GM04504 (cell line): ENCODE results near the gene SRR.
"Not testable (repeated sequence)": the region's sequence is repeated elsewhere in the genome, so short reads cannot be mapped to it uniquely, and the experiment has no call there.

ENCODE experiments used
- DNase-seq: peaks from one replicate; pipeline ENCODE4 v3.0.0-alpha.2; 2012; ENCODE audit warnings: low read depth

Gene SRR

DNA sequence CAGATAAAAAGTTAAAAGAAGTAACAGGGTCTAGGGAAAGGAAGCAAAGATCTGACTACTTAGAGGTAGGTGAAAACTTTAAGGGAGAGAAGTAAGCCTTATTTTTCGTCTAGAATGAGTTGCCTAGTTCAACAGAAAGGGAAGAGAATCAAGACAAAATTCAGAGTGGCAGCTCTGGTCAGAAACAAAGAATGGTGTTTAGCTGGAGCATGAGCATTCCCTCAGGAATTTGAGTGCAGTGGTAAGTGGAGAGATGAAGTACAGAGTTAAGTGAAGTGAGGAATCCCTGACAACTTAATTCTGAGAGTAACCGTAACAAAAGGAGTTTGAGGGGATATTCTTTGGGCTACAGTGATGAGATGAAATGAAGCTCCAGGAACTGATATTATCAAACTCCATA, 11.7 kb upstream of the SRR start:
- no peak for DNase-seq

DNA sequence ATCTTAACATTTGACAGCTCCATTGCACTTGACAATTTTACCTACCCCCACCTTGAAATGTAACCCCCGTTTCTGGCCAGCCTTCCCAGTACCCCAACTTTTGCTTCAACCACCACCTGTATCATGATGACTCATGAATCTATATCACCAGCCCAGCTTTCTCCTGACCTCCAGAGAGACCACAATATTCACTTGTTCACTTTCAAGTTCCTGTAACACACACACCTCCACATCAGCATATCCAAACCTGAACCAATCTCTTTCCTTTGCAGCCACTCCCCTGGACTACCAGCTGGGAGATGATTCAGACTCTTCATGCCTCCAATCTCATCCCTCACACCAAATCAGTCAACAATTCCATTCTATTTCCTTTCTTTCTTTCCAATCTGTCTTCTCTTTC, 8.2 kb upstream of the SRR start:
- no peak for DNase-seq

DNA sequence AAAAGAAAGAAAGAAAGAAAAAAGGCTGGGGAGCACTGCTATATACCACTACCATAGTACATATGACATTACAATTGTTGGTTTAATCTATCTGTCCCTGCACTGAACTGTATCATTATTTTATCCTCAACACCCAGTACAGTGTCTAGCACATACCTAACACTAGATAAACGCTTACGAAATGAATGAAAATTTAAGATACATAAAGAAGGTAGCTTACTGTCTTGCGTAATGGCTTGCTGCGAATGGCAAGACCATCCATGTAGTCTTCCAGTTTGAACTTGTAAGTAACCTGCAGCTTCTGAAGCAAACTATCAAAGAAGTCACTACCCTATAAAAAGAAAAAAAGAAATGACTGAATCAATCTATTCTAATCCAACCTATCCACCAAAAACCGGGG, 6.7 kb upstream of the SRR start:
- no peak for DNase-seq

DNA sequence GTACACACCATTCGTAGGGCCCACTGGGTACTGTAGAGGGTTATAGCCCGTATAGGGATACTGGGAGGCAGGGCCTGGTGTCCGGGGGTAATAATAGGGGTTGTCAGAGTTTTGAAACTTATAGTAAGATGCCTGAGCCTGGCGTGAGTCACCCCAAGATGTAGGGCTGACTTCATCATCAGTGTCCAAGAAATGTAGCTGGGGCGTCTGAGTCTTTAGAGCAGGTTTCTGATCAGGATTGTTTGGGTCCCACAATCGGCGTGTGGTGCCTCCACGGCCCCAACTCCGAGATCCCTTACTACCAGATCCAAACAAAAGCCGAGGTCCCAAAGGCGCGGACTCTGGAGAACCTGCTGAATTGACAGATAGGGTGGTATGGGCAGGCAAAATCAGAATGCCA, 4.6 kb upstream of the SRR start:
- no peak for DNase-seq

DNA sequence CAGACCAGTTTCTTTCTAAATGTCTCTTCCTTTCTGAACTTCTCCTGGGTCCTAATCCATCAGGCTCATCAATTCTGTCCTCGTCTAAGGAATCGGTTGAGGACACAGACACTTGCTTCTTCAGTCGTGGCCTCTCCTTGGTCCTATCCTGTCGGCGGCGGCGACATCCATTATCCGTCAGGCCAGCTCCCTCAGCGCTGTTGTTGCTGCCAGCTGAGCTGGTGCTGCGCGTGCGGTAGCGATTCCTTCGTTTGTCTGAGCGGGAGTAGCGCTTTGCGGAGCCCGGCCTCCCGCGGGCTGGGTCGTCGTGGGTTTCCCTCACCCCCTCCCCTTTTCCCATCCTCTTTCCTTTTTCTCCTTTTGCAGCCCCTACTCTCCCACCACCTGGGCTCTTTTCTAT, 4.0 kb upstream of the SRR start:
- no peak for DNase-seq

DNA sequence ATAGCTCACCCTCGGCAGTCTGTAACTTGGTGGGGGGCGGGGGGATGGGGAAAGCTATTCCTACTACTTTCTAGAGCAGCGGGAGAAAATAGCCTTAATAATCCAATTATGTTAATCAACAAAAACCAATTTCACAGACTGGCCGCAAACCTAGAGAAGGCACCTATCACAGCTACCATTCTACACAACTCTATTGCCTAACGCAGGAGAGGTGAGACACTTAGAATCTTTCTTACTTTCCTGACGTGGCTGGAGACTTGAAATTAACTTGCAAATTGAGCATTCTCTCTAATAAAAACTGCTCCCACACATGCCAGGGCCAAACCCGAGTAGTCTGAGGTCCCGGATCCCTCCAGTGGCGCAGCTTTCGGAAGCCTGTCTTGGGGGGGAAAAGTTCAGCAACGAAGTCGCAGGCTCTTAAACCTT, 959 bp upstream of the SRR start:
- no peak for DNase-seq

DNA sequence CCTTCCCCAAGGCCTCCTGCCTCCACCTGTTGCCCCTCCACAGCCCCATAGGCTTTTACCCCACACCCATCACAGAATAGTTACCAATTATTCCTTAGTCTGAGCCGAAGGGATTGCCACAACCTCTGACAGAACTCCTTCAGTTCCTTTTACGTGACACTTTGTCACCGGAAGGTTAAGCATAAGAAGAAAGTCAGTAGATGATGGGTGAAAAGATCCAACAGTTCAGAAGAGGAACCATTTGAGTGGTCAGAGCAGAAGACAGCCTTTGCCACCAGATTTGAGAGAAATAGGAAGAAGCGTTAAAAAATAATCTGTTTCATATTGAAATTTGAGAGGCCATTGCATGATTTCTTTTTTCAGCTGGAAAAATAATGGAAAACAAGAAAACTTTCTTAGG, 1.2 kb downstream of the SRR start:
- DNase-seq, result no peak

DNA sequence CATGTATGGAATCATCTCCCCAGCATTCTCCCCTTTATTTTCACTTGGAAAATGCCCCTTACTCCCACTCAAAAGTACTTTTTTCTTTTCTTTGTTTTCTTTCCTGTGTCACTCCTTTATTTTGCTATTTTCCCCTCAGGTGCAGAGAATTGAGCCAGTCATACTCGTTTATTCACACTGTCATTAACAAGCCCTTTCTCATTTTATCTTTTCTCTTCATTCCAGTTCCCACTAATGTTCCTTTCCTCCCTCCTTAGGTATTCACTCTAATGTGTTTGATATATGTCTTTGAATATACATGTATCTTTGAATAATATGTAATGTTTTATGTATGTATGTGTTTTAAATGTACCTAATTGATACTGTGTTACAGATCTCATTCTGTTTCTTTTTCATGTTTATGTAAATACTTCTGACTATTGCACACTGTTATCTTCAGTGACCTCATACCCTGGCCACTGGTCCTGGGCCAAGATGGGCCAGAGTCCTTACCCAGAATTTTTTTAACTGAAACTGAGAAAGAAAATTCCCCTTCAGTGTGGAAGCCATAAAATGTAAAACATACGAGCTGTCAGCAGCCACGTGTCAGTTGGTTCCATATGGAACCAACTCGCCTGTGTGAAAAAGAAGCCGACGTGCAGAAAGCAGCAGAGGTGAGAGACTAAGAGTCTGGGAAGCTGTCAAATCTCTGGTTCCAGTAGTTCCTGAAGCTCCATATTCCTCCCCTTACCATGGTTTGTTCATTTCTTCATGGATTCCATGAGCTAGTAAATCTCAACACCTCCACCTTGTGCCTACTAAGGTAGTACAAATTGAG, 5.8 kb downstream of the SRR start:
- peak; percentile 7 for DNase-seq

DNA sequence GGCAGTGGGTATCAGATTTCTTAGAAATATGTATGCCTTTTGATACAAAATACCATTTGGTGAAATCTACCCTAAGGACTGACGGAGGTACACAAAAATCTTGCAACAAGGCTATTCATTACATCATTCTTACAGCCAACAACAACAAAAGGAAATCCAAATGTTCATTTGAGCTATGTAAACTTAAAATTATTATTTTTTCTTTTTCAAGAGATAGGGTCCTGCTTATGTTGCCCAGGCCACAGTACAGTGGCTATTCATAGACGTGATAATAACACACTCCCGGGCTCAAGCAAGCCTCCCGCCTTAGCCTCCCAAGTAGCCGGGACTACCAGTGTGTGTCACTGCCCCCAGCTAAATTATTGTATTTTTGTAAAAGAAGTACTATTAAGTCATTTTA, 9.0 kb downstream of the SRR start:
- no peak for DNase-seq

DNA sequence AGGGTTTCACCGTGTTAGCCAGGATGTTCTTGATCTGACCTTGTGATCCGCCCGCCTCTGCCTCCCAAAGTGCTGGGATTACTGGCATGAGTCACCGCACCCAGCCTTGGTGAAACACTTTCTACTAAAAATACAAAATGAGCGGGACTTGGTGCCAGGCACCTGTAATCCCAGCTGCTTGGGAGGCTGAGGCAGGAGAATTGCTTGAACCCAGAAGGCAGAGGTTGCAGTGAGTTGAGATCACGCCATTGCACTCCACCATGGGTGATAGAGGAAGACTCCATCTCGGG, 13.1 kb downstream of the SRR start:
- not testable (repeated sequence) for DNase-seq

DNA sequence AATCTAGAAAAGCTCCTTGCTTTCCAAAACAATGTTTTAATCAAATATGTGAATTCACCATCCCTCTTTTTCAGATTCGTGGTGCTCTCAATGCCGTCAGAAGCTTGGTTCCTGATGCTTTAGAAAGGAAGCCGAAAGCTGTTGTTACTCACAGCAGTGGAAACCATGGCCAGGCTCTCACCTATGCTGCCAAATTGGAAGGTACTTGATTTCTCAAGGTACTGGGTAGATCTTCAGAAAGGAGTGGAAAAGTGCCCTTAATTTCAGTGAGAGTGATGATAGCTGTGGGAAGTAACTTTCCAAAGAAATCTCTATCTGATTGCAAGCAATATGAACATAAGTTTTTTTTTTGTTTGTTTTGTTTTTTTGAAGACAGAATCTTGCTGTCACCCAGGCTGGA, 14.0 kb downstream of the SRR start:
- no peak for DNase-seq

DNA sequence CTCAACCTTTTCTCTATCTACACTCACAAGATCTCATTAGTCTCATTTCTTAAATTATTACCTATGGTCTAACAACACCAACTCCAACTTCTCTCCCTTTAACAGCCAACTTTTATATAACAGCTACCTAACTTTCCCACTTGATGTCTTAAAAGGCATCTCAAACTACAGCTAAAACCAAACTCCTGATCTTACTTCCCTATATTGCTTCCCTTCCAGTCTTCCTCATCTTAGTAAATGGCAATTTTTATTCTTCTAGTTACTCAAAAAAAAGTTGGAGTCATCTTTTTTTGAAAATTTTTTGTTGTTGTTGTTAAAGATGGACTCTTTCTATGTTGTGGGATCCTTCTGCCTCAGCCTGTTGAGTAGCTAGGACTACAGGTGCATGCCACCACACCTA, 15.3 kb downstream of the SRR start:
- DNase-seq, result no peak

DNA sequence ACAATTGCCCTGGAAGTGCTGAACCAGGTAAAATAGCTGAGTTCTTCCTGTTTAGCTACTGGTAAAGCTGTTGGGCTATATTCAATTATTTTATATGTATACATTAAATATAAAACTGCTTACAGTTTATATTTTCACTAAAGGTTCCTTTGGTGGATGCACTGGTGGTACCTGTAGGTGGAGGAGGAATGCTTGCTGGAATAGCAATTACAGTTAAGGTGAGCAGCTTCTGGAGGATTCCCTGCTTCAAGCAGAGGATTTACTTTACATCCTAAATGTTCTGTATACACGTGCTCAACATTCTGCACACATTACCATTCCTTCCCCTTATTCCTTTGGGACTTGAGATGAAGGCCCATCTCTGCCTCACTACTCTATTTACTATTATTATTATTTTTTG, 17.6 kb downstream of the SRR start:
- DNase-seq, result no peak

DNA sequence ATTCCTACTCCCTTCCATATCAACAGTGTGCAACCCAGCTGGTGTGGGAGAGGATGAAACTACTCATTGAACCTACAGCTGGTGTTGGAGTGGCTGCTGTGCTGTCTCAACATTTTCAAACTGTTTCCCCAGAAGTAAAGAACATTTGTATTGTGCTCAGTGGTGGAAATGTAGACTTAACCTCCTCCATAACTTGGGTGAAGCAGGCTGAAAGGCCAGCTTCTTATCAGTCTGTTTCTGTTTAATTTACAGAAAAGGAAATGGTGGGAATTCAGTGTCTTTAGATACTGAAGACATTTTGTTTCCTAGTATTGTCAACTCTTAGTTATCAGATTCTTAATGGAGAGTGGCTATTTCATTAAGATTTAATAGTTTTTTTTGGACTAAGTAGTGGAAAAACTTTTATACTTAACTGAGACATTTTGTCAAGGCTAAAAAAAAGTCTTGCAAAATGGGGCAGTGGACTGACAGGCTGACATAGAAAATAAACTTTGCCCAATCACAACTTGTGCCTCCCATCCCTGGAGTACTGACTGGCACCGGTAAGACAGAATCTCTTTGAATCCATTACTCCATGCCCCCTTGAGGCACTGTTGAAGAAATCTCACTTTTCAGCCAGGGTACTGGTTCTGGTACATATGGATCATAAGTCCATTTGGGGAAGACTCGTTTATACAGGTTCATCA, 20.0 kb downstream of the SRR start:
- DNase-seq, result no peak

DNA sequence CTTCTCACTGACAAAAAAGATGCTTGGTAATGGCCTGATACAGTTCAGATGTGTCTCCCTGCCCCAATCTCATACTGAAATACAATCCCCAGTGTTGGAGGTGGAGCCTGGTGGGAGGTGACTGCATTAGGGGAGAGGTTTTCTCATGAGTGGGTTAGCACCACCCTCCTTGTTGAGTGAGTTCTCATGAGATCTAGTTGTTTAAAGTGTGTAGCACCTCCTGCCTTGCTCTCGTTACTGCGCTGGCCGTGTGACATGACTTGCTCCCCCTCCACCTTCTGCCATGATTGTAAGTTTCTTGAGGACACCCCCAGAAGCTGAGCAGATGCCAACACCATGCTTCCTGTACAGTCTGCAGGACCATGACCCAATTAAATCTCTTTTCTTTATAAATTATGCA, 27.6 kb downstream of the SRR start:
- no peak for DNase-seq

DNA sequence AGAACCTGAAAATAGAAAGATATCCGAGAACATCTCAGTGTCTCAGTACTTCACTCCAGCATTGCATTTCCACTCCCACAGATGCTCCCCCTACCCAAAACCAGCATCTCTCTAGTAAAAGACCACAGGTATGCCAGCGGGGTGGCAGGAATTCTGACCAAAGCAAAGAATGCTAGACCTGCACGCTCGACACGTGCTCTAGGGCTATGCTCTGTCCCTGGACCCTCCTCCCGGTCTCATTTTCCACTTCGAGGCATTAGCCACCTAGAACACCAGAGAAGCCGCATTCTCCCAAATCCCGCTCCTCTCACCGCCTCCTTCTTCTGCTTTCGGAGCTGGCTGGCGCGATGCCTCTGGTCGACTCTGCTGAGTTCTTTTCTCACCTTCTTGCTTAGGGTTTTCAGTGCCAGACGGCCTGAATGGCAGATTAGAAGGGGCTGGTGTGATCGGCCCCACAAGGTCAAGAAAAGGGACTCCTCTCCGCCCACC, 32.0 kb downstream of the SRR start:
- no peak for DNase-seq

DNA sequence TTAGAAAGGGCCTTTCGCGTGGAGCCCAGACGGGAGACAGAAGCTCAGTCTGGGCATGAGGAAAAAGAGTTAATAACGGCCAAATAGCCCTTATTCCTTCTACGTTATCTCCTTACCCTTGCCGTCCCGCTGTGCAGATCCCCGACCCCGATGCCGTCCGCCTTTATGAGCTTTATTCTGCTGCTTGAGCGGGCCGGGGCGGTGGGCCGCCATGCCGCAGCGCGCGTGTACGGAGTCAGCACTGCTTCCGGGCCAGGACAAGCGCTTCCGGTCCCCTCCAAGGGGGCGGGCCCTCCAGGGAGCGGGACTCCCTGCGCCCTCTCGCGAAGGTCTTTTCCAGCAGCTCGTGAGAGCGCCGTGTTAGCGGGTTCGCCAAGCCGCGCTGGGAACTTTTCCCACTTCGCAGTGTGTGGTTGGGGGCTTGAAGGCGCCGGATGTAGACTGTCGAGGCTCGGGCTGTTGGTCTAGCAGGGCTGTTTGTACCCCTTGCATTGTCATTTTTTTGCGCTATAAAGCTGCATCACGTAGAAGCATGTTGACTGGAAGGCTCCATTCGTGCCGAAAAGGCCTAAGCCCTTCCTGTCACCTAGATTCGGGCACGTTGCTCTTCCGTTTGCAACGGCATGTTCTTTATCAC, 32.6 kb downstream of the SRR start, which contains the start of gene TSR1:
Gene TSR1, minus strand, starts transcription at position 243 of the 637 bp plus-strand sequence. Its CDS starts 30 bp downstream, at position 213.
- peak; percentile 77 for DNase-seq

DNA sequence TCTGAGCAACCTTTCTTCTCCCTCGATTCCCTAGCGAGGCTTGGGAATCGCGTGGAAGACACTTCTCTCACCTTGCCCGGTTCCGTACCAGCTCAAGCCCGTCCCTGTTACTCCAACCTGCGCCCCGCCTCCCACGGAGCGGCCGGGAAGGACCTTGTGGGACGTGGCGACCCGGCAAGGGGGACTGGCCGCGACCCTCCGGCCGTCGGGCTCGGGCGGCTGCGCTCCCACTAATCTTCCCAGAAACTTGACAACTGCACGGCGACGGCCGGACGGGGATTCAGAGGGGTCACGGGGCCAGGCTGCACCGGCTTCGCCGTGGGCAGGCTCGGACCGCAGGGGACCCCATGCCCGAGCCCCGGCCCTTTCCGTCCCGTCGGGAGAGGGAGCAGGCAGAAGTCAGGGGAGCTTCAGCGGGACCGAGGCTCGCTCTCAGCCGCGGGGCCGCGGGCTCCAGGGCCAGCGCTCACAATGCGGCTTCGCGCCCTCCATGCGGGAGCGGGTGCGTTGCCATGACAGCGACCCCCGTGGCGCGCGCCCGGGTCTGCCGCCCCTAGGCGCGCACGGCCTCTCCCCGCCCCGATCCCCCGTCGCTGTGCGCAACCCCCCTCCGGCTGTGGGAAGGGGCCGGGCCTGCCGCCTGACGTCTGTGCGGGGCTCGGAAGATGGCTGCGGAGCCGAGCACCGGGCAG, 33.2 kb downstream of the SRR start, which contains the start of gene SGSM2:
Gene SGSM2, plus strand, starts transcription at position 650 of the 692 bp plus-strand sequence. CDS start 188 bp downstream, outside the sequence.
- DNase-seq, result no peak

DNA sequence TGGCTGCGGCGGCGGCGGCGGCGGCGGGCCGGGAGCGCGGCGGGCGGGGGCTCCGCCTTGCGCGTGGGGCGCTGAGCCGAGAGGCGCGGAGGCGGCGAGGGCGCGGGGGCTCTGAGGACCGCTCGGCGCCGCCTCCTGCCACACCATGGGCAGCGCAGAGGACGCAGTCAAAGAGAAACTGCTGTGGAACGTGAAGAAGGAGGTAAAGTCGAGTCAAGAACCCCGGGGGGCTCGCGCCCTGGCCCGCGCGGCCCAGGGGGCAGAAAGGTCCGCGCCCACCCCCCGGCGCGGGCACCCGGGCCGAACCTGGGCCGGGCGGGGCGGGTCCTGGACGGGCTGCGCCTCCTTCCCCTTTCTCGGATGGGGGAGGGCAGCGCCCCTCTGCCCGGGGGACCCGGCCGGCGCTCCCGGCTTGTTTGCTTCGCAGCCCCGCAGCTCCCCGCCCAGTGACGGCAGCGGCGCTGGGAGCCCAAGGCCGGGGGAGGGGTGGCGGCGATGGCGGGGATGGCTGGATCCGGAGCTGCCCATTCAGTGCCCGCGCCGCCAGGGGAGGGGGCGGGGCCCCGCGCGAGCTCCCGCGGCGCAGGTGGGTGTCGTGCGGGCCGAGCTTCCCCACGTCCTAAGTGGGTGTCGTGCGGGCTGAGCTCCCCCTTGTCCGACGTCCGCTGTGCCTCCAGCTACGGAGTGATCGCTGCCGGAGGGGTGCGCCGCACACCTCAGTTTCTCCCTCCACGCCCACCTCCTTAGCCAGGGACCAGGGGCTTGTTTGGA, 34.0 kb downstream of the SRR start:
- no peak for DNase-seq

DNA sequence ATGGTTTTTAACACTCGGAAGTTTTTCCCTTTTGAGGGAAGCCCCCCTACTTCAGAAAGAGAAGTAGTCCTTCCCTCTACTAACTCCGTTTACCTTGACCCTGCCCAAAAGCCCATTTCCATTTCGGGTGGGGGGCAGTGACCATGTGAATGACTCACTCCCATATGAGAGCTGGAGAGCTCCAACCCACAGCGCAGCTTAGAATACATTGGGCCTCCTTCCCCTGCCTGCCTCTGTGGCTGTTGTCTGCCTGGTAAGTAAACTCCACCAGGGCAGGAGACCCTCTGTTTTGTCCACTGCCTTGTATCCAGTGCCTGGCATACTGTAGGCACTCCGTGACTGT, 34.5 kb downstream of the SRR start:
- no peak for DNase-seq

DNA sequence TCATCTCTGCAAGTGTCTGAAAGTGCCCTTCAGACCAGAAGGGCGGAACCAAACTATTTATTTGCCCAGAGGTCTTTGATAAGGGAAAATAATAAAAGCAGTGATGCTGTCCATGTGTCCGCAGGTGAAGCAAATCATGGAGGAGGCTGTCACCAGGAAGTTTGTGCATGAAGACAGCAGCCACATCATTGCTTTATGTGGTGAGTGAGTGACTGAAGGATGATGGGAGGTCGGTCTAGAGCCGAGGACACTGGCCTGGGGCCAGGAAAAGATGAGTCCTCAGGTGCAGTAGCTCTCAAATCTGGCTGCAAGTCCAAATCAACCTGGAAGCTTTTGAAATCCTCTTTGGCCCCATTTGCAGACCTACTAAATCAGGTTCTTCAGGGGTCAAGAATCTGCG, 39.7 kb downstream of the SRR start:
- no peak for DNase-seq

DNA sequence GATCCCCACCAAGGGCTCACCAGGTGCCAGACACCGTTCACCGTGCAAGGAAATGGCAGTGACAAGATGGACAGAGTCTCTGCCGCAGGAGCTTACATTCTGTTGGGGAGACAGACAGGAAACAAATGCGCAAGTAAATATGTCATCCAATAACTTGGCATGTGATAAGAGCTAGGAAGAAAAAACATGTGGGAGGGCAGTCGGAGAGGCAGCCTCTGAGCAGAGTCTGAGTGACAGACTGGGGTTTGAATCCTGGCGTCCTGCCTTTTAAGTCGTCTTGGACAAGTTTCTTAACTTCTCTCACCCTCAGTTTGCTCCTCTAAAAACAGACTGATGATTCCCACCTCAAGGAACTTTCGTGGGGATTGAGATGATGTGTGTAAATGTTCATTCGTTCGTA, 40.8 kb downstream of the SRR start:
- no peak for DNase-seq
